GM19099 (cell line): ENCODE data around the gene FCN2.

Experiments
- POLR2A ChIP-seq: IDR thresholded peaks from 3 replicates; pipeline ENCODE4 v1.6.1; 2011; ENCODE audit warnings: low read depth; ENCODE audit not compliant: insufficient read length; ENCODE audit errors: extremely low read depth

The FCN2 gene

GRCh38 chr9:134935056-134935640 lies 54.5 kb downstream of the FCN2 start:
- TF ChIP-seq POLR2A, result no peak

- no peak for TF ChIP-seq POLR2A
These were observed 55.2 kb downstream of the FCN2 start for GRCh38 chr9:134935701-134936345.

GRCh38 chr9:134936346-134937163 lies 55.9 kb downstream of the FCN2 start:
- TF ChIP-seq POLR2A, result peak; percentile 47
